ENCODE data around the gene BCL2L2.

GRCh38 chr14:23275412-23275811 is 31.2 kb upstream of the BCL2L2 start:
- TF ChIP-seq, protein P1, sequence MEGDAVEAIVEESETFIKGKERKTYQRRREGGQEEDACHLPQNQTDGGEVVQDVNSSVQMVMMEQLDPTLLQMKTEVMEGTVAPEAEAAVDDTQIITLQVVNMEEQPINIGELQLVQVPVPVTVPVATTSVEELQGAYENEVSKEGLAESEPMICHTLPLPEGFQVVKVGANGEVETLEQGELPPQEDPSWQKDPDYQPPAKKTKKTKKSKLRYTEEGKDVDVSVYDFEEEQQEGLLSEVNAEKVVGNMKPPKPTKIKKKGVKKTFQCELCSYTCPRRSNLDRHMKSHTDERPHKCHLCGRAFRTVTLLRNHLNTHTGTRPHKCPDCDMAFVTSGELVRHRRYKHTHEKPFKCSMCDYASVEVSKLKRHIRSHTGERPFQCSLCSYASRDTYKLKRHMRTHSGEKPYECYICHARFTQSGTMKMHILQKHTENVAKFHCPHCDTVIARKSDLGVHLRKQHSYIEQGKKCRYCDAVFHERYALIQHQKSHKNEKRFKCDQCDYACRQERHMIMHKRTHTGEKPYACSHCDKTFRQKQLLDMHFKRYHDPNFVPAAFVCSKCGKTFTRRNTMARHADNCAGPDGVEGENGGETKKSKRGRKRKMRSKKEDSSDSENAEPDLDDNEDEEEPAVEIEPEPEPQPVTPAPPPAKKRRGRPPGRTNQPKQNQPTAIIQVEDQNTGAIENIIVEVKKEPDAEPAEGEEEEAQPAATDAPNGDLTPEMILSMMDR (IDR thresholded peaks at IDR 0.05), result no peak
- no peak for TF ChIP-seq POLR2A (IDR thresholded peaks at IDR 0.05)
